Nephron (organoid): ENCODE results near the gene LRRC75A.

Source experiments
- H3K27ac Mint-ChIP-seq, 3 experiments: 2 replicates each; pipeline ENCODE4 v1.8.0; 2020; ENCODE audit warnings: mixed read lengths in 3 of 3, mild to moderate bottlenecking in 2 of 3, moderate library complexity in 1 of 3
- H3K27me3 Mint-ChIP-seq: 2 replicates; pipeline ENCODE4 v1.8.0; 2021; ENCODE audit warnings: low read depth, mild to moderate bottlenecking, moderate library complexity, mixed read lengths
- H3K36me3 Mint-ChIP-seq: 2 replicates; pipeline ENCODE4 v1.8.0; 2020; ENCODE audit warnings: low read depth, mixed read lengths
- H3K4me1 Mint-ChIP-seq: 2 replicates; pipeline ENCODE4 v1.8.0; 2020; ENCODE audit warnings: mixed read lengths
- H3K4me3 Mint-ChIP-seq, 3 experiments: 2 replicates each; pipeline ENCODE4 v1.8.0; 2020; ENCODE audit warnings: mild to moderate bottlenecking in 3 of 3, mixed read lengths in 3 of 3, moderate library complexity in 2 of 3
- H3K9me3 Mint-ChIP-seq: 2 replicates; pipeline ENCODE4 v1.8.0; 2020; ENCODE audit warnings: mixed read lengths
- TF ChIP-seq, protein P1 (sequence below), 3 experiments: fragments of 200-600 bp; sonication (generic); IDR thresholded peaks; one replicate each; pipeline ENCODE4 v1.5.0; 2021; ENCODE audit warnings: antibody characterized with exemption in 3 of 3; ENCODE audit not compliant: unreplicated experiment in 3 of 3

The LRRC75A gene

DNA sequence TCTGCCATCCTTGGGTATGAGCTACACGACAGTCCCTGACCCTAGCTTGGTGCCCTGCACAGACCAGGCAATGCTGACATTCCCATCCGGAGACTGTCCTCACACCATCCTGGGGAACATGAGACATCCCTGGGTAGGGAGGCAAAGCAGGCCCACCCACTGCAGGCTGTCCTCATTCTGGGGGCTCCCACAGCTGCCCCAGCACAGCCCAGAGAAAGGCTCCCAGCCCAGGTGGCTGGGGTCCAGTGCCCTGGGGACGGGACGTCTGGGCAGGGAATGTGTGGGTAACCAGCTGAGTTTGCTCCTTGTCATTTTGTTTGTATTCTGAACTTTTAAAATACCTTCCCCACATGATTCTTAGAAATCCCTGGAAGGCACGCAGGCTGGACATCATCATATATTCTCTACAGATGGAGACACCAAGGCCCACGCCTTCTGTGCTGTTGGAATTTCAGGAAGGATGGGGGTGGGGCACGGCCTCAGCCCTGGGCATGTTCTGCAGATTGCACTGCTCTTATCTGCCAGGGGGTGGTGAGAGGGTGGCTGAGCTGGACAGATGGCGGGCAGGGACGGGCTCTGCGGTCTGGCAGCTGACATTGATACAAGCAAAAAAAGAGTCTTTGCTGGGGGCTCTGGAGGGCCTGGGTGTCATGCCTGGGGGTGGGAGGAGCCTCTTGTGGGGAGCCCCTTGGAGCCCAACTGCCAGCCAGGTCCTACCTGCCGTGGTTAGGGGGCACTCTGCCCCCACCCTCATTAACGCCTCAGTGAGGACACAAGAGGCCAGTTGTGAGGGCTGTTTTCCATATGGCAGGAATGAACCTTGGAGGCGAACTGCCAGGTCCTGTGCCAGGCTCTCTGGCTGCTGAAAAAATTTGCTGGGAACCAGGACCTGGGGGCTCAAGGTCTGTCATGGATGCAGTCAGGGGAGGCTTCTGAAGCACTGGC, 28.4 kb downstream of the LRRC75A start:
- Mint-ChIP-seq H3K27ac (peak overlapping the region in 2 of 3 experiments; percentile 46 to 69), H3K9me3 (no peaks in the 10 kb centered on the region)

DNA sequence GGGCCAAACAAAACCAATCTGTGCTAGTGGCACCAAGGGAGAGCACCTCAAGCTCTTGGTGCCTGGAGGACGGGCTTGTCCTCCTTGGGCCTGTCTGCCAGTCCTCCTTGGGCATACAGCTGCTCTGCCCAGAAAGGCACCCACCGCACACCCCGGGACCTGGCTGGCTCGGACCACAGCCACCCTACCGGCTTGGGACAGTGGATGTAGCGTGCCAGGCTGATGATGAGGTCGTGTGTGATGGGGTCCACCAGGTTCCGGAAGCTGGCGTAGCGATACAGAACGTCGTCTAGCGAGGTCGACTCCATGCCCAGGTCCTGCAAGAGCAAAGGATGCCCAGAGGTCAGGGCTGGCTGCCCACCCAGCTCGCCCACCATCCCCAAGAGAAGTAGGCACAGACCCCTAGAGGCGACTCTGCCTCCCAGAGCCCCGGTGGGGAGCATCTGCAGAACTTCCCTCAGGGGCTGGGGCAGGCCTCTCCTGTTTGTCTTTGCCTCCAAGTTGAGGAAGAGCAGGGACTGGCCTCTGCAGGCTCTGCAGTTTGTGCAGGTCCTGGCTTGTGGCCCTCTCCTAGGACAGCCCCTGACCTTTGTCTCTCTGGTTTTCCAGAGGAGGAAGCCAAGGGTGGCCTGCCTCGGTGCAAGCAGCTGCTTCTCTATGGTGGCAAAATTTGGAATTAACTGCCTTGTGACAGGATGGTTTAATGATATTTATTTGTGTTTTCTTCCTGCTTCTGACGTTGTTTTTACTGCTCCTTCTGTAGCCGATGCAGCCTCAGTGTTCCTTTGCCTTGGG, 29.7 kb downstream of the LRRC75A start:
- Mint-ChIP-seq H3K4me1 (peaks cover 7% of the 10 kb centered on the region), H3K9me3 (no peaks in the 10 kb centered on the region), H3K27ac (no peak overlapping the region), H3K36me3 (peaks cover 6% of the 10 kb centered on the region), H3K27me3 (peaks cover 3% of the 10 kb centered on the region), H3K4me3 (no peak overlapping the region)
- TF ChIP-seq, protein P1, sequence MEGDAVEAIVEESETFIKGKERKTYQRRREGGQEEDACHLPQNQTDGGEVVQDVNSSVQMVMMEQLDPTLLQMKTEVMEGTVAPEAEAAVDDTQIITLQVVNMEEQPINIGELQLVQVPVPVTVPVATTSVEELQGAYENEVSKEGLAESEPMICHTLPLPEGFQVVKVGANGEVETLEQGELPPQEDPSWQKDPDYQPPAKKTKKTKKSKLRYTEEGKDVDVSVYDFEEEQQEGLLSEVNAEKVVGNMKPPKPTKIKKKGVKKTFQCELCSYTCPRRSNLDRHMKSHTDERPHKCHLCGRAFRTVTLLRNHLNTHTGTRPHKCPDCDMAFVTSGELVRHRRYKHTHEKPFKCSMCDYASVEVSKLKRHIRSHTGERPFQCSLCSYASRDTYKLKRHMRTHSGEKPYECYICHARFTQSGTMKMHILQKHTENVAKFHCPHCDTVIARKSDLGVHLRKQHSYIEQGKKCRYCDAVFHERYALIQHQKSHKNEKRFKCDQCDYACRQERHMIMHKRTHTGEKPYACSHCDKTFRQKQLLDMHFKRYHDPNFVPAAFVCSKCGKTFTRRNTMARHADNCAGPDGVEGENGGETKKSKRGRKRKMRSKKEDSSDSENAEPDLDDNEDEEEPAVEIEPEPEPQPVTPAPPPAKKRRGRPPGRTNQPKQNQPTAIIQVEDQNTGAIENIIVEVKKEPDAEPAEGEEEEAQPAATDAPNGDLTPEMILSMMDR (IDR thresholded peaks at IDR 0.05; ENCODE audit: unreplicated experiment in 3 of 3): no peak

More for the DNA sequence above, 28.4 kb downstream of the LRRC75A start:
- TF ChIP-seq, protein P1 (IDR thresholded peaks at IDR 0.05; ENCODE audit: unreplicated experiment in 3 of 3): no peak
- peaks cover 17% of the 10 kb centered on the region for H3K4me1 Mint-ChIP-seq
- peaks cover 6% of the 10 kb centered on the region for H3K36me3 Mint-ChIP-seq
- no peak overlapping the region for H3K4me3 Mint-ChIP-seq
- no peaks in the 10 kb centered on the region for H3K27me3 Mint-ChIP-seq

DNA sequence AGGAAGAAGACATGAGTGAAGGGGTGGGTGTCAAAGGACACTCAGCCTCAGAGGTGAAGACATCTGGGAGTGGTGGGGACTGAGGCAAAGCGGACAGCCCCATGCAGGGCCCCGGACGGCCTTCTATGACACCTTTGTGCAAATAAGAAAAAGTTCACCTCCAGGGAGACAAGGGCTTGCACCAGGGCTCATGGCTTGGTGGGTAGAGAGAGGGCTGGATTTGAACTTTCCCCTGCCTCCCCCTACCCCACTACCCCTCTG, 30.5 kb downstream of the LRRC75A start:
- Mint-ChIP-seq H3K4me1 (peaks cover 7% of the 10 kb centered on the region), H3K27me3 (peaks cover 3% of the 10 kb centered on the region), H3K4me3 (no peak overlapping the region), H3K27ac (no peak overlapping the region), H3K36me3 (peaks cover 6% of the 10 kb centered on the region), H3K9me3 (no peaks in the 10 kb centered on the region)
- TF ChIP-seq, protein P1 (IDR thresholded peaks at IDR 0.05; ENCODE audit: unreplicated experiment in 3 of 3): no peak

DNA sequence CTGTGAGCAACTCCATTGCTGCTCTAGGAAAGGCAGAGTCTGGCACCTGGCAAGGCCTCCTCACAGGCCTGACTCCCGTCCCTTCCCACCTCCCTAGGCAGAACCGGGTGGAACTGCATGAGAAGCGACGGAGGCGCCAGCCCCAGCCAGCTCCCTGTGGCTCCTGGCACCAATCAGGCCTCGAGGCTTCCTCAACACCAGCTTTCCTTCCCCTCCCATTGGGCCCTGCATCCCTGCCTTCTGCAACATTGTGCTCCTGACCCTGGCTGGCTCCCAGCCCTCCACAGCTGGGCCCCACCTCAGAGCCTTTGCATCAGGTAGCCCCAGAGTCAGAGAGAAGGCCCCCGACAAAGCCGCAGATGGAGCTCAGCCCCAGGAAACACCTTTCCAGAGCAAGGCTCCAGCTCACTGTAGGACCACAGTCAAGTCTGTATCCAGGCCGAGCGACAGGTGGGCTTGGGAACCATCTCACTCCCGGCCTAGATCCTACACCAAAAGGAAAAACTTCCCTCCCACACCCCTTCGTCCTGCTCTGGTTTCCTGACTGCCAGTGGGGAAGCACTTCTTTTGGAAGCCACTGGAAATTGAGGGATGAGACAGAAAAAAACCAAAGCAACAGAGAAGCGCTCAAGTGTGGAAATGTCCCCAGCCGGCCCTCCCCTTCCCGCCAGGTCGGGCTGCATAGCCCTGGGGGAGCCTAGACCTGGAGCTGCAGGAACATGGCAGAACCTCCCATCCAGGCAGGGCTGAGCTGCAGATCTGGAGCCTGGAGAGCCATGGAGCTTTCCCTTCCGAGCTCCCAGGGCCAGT, 31.0 kb downstream of the LRRC75A start:
- Mint-ChIP-seq H3K27ac (no peak overlapping the region), H3K36me3 (peaks cover 6% of the 10 kb centered on the region), H3K9me3 (no peaks in the 10 kb centered on the region), H3K4me3 (no peak overlapping the region), H3K27me3 (peaks cover 3% of the 10 kb centered on the region), H3K4me1 (peaks cover 7% of the 10 kb centered on the region)
- TF ChIP-seq, protein P1 (IDR thresholded peaks at IDR 0.05; ENCODE audit: unreplicated experiment in 3 of 3): no peak

DNA sequence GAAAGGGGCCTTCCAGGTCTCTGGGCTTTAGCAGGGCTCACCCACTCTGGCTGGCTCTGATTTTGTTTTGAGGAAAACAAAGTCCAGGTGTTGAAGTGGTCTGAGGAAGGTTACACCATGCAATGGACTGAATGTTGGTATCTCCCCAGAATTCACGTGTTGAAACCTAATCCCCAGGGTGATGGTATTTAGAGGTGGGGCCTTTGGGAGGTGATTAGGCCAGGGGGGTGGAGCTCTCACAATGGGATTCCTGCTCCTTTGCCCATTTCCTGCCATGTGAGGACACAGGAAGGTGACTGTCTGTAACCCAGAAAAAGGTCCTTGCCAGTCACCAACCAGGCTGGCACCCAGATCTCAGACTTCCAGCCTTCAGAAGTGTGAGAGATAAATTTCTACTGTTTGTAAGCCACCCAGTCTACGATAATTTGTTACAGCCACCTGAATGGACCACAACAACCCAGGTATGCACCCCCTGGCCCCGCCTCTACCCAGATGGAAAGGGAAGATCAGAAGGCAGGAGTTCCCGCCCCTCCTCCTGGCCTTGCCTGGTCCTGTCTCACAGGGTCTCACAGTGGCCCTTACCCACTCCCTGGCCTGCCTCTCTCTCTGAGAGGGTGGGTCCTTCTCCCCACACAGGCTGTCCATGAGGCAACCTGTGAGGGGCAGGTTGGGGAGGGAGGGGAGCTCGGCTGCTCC, 32.0 kb downstream of the LRRC75A start:
- Mint-ChIP-seq H3K4me3 (no peak overlapping the region), H3K4me1 (peaks cover 7% of the 10 kb centered on the region), H3K36me3 (peaks cover 6% of the 10 kb centered on the region), H3K9me3 (no peaks in the 10 kb centered on the region), H3K27me3 (peaks cover 3% of the 10 kb centered on the region), H3K27ac (no peak overlapping the region)
- TF ChIP-seq, protein P1 (IDR thresholded peaks at IDR 0.05; ENCODE audit: unreplicated experiment in 3 of 3): no peak
